OCI-LY7 (cell line): Measurements from ENCODE around the gene TIMM17B. TPM values are rescaled to one million over a fixed set of nuclear protein-coding genes. Genes with fewer than 3 reads are reported as not detected.

Source experiments
- BruUV-seq: library from RNA; stranded (reverse); fragments of 400-500 nt; replicated peaks from 2 replicates; lab custom pipeline; 2021; lab: Mats Ljungman, UMichigan
- CTCF ChIA-PET: fragments of 300-600 bp; sonication (Branson Sonifier 250); formaldehyde crosslinking; loops from one replicate; lab custom pipeline; 2022; ENCODE audit warnings: antibody characterized with exemption; ENCODE audit not compliant: unreplicated experiment; lab: Charles Lee
- POLR2A ChIA-PET: fragments of 300-600 bp; sonication (Branson Sonifier 250); formaldehyde crosslinking; loops from one replicate; lab custom pipeline; 2022; ENCODE audit warnings: antibody characterized with exemption; lab: Charles Lee
- DNase-seq: peaks from one replicate; pipeline ENCODE4 v3.0.0-alpha.2; 2015; ENCODE audit warnings: low spot score
- H2AFZ ChIP-seq: fragments of 200-600 bp; sonication (generic), shearing (Covaris generic); 2 replicates; pipeline ENCODE4 v1.6.1; 2014; ENCODE audit warnings: mild to moderate bottlenecking, antibody characterized with exemption, low read length, moderate library complexity
- H3K27ac ChIP-seq: fragments of 200-600 bp; sonication (generic); 2 replicates; pipeline ENCODE4 v1.5.1; 2014; ENCODE audit warnings: mixed run types, low read depth, mild to moderate bottlenecking, moderate library complexity, low read length, inconsistent platforms; ENCODE audit not compliant: poor library complexity, severe bottlenecking
- H3K36me3 ChIP-seq: fragments of 200-600 bp; sonication (generic); 2 replicates; pipeline ENCODE4 v1.6.1; 2014; ENCODE audit warnings: mild to moderate bottlenecking, antibody characterized with exemption, low read length, moderate library complexity, mixed read lengths; ENCODE audit not compliant: insufficient read depth
- H3K4me1 ChIP-seq: fragments of 200-600 bp; sonication (generic); 2 replicates; pipeline ENCODE4 v1.5.1; 2014; ENCODE audit warnings: mild to moderate bottlenecking, low read length; ENCODE audit not compliant: insufficient read depth, poor library complexity, severe bottlenecking
- H3K4me2 ChIP-seq: fragments of 200-600 bp; sonication (generic); 2 replicates; pipeline ENCODE4 v1.6.1; 2014; ENCODE audit warnings: mild to moderate bottlenecking, low read length
- H3K4me3 ChIP-seq: fragments of 200-600 bp; sonication (generic); 2 replicates; pipeline ENCODE4 v1.5.1; 2014; ENCODE audit warnings: mild to moderate bottlenecking, low read depth, low read length; ENCODE audit not compliant: poor library complexity, severe bottlenecking
- H3K79me2 ChIP-seq: fragments of 200-600 bp; sonication (generic); 2 replicates; pipeline ENCODE4 v1.6.1; 2016; ENCODE audit warnings: low read depth, mild to moderate bottlenecking, low read length, moderate library complexity, mixed read lengths; ENCODE audit not compliant: insufficient read depth
- H3K9me2 ChIP-seq: fragments of 200-600 bp; sonication (generic); 2 replicates; pipeline ENCODE4 v1.6.1; 2016; ENCODE audit warnings: mild to moderate bottlenecking, low read length, mixed read lengths; ENCODE audit not compliant: insufficient read depth
- H3K9me3 ChIP-seq: fragments of 200-600 bp; sonication (generic); 2 replicates; pipeline ENCODE4 v1.6.1; 2014; ENCODE audit warnings: mild to moderate bottlenecking, mixed run types, low read length, mixed read lengths
- H4K20me1 ChIP-seq: fragments of 200-600 bp; sonication (generic); 2 replicates; pipeline ENCODE4 v1.6.1; 2014; ENCODE audit warnings: mild to moderate bottlenecking, antibody characterized with exemption, low read length, moderate library complexity, mixed read lengths; ENCODE audit not compliant: insufficient read depth
- EZH2phosphoT487 ChIP-seq: fragments of 200-600 bp; sonication (generic); IDR thresholded peaks from 2 replicates; pipeline ENCODE4 v1.6.1; 2018; ENCODE audit warnings: low read depth, borderline replicate concordance, mild to moderate bottlenecking, mixed run types, antibody characterized with exemption, low read length, moderate library complexity, mixed read lengths
- intact Hi-C: fragments of 100-400 bp; cut with micrococcal nuclease; formaldehyde crosslinking; loops from one replicate; pipeline ENCODE4 v1.10.0; 2022; ENCODE audit not compliant: unreplicated experiment
- total RNA-seq, 2 experiments: library from RNA; depleted of rRNA in 1 of 2; stranded (reverse); fragments of >200 nt in 1 of 2; shearing (Covaris generic) in 1 of 2; gene quantifications; 2 replicates each; pipeline ENCODE4 v1.2.3, GENCODE V29; 2014 to 2022
- TF ChIP-seq, protein P1 (sequence below): fragments of 200-600 bp; sonication (generic); conservative IDR thresholded peaks from 2 replicates; pipeline ENCODE4 v1.5.1; 2014; ENCODE audit warnings: mild to moderate bottlenecking, antibody characterized with exemption, low read length, moderate library complexity, mixed read lengths

The TIMM17B gene
- total RNA-seq, 2 experiments from 2014 or later, result 79.3 to 83.3 TPM

DNA sequence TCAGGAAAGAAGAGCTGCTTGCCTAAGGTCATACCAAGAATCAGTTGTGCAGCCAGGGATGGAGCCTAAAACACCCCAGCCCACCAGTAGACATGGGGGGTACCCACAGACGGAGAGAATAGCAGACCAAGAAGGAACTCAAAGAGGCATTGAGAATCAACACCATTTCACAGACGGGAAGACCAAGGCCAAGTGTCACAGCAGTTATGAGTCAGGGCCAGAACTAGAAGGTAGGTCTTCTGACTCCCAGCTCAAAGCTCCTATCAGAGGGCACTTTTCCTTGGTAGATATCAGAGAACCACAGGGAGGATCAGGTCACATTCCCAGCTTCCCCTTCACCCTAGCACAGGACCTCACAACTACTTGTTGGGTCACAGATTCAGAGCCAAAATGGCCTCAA, 45.3 kb upstream of the TIMM17B start:
- intact Hi-C loops, result no loop called here

DNA sequence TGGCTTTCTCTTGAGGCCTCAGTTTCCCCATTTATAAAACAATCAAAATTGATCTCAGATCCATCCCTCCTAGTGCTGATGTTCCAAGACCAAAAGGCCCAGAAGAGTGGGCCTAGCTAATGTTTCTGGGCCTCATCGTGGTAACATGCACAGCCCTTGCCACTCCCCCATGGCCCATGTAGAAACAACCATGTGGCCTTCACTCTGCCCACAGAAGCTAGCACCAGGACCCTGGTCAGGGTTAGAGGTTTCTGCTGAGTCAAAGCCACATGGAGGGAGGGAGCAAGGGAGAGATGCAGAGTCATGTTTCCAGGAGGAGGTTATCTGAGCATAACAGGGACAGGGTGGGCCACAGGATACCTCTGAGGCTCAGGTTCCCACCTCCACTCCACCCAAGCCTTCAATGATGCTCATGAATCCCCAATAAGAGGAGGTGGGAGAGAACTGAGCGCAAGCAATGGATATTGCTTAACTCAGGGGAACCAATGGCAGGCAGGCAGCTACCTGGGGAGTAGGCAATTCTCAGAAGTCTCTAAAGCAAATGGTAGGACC, 42.9 kb upstream of the TIMM17B start:
- Histone ChIP-seq H3K36me3 (peaks cover 49% of the 10 kb centered on the region), H3K4me2 (peak overlapping the region; percentile 88), H3K79me2 (peaks cover 42% of the 10 kb centered on the region; the same call in 1 of the 2 replicates), H3K4me1 (peaks cover 88% of the 10 kb centered on the region), H3K9me3 (no peaks in the 10 kb centered on the region), H2AFZ (no peak overlapping the region), H3K4me3 (peak overlapping the region; percentile 60), H4K20me1 (no peaks in the 10 kb centered on the region), H3K27ac (peak overlapping the region; percentile 100), H3K9me2 (no peaks in the 10 kb centered on the region)
- TF ChIP-seq, protein P1, sequence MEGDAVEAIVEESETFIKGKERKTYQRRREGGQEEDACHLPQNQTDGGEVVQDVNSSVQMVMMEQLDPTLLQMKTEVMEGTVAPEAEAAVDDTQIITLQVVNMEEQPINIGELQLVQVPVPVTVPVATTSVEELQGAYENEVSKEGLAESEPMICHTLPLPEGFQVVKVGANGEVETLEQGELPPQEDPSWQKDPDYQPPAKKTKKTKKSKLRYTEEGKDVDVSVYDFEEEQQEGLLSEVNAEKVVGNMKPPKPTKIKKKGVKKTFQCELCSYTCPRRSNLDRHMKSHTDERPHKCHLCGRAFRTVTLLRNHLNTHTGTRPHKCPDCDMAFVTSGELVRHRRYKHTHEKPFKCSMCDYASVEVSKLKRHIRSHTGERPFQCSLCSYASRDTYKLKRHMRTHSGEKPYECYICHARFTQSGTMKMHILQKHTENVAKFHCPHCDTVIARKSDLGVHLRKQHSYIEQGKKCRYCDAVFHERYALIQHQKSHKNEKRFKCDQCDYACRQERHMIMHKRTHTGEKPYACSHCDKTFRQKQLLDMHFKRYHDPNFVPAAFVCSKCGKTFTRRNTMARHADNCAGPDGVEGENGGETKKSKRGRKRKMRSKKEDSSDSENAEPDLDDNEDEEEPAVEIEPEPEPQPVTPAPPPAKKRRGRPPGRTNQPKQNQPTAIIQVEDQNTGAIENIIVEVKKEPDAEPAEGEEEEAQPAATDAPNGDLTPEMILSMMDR, result no peak
- TF ChIP-seq EZH2phosphoT487, result no peak
- intact Hi-C loops, result no loop called here
- CTCF ChIA-PET, result no interaction called here
- POLR2A ChIA-PET, result interaction anchor here (0.7 to 1.4 kb wide), 3 partner anchors 13 to 286 kb away, joined by 3 to 5 read pairs (median 4); no protein-coding TSS in a partner anchor
- BruUV-seq, result no TSS peak
- DNase-seq, result no peak

More for the DNA sequence above, 45.3 kb upstream of the TIMM17B start:
- TF ChIP-seq, protein P1, result no peak
- no peak for TF ChIP-seq EZH2phosphoT487
- Histone ChIP-seq H3K36me3 (peaks cover 49% of the 10 kb centered on the region), H3K4me1 (peaks cover 79% of the 10 kb centered on the region), H3K9me2 (no peaks in the 10 kb centered on the region), H3K27ac (peak overlapping the region; percentile 42), H3K4me2 (peak overlapping the region; percentile 41), H4K20me1 (no peaks in the 10 kb centered on the region), H3K4me3 (no peak overlapping the region), H3K9me3 (no peaks in the 10 kb centered on the region), H2AFZ (no peak overlapping the region), H3K79me2 (peaks cover 32% of the 10 kb centered on the region; the same call in 1 of the 2 replicates)
- DNase-seq, result no peak
- BruUV-seq, result no TSS peak
- CTCF ChIA-PET, result no interaction called here
- POLR2A ChIA-PET, result interaction anchor here (0.8 to 1.3 kb wide), 3 partner anchors 17 to 206 kb away, joined by 3 read pairs; partner anchors contain the start of gene TFE3
